Lung (tissue), 12 donors: ENCODE measurements around the gene CHST11. TPM values are rescaled to one million over a fixed set of nuclear protein-coding genes. Genes with fewer than 3 reads are reported as not detected.

ENCODE experiments used
- ATAC-seq: fragments of 200-7000 bp; cut with Tn5 transposase; one replicate; pipeline ENCODE4 v1.9.1; 2020; ENCODE audit warnings: moderate number of reproducible peaks; ENCODE audit not compliant: insufficient read depth, low FRiP score
- DNase-seq, 3 donors: peaks; one replicate each; pipeline ENCODE4 v3.0.0-alpha.2; 2013 to 2017
- H3K27ac ChIP-seq, 2 donors: one replicate each; pipeline ENCODE4 v1.5.1; 2013; ENCODE audit warnings: mild to moderate bottlenecking in 2 of 2, moderate library complexity in 2 of 2, control low read depth in 1 of 2, inconsistent platforms in 1 of 2, low read depth in 1 of 2, low read length in 1 of 2
- H3K27me3 ChIP-seq, 3 donors: one replicate each; pipeline ENCODE4 v1.5.1; 2013; ENCODE audit warnings: low read length in 2 of 3; ENCODE audit not compliant: control insufficient read depth in 3 of 3, insufficient read depth in 3 of 3
- H3K36me3 ChIP-seq, 4 donors: one replicate each; pipeline ENCODE4 v1.5.1; 2013; ENCODE audit warnings: low read length in 4 of 4, mild to moderate bottlenecking in 1 of 4, moderate library complexity in 1 of 4; ENCODE audit not compliant: control insufficient read depth in 4 of 4, insufficient read depth in 4 of 4
- H3K4me1 ChIP-seq, 5 donors: one replicate each; pipeline ENCODE4 v1.5.1; 2013; ENCODE audit warnings: low read length in 5 of 5, mild to moderate bottlenecking in 2 of 5, moderate library complexity in 1 of 5; ENCODE audit not compliant: control insufficient read depth in 5 of 5, insufficient read depth in 5 of 5
- H3K4me3 ChIP-seq: one replicate; pipeline ENCODE4 v1.5.1; 2013; ENCODE audit warnings: mild to moderate bottlenecking, control low read depth, moderate library complexity
- H3K9ac ChIP-seq, 2 donors: one replicate each; pipeline ENCODE4 v1.5.1; 2013; ENCODE audit warnings: low read length in 2 of 2, control low read depth in 1 of 2; ENCODE audit not compliant: insufficient read depth in 1 of 2
- H3K9me3 ChIP-seq, 4 donors: one replicate each; pipeline ENCODE4 v1.5.1; 2013; ENCODE audit warnings: low read length in 3 of 4, mild to moderate bottlenecking in 1 of 4, moderate library complexity in 1 of 4; ENCODE audit not compliant: control insufficient read depth in 4 of 4, insufficient read depth in 3 of 4
- WGBS, 2 donors: extraction: QIAGEN DNeasy Blood & Tissue Kit; methylation state at CpG; one replicate each; pipeline ENCODE4 v1.1.7; 2013; 5-methylcytosine and 5-hydroxymethylcytosine counted together
- polyA plus RNA-seq, 2 donors: library from polyadenylated mRNA; stranded (reverse); fragments of 200-250 nt; gene quantifications; one replicate each; pipeline ENCODE4 v1.2.1, GENCODE V29; 2013
- total RNA-seq, 2 donors: library from RNA; depleted of rRNA in 1 of 2; stranded (reverse); fragments of >200 nt in 1 of 2; gene quantifications; one replicate each; pipeline ENCODE4 v1.2.1, GENCODE V29; 2014 to 2021
- TF ChIP-seq, protein P1 (sequence below): IDR thresholded peaks from 2 replicates; pipeline ENCODE4 v1.5.1; 2012; ENCODE audit warnings: mild to moderate bottlenecking; ENCODE audit errors: control extremely low read depth, extremely low read depth
- donor health status: control.
- donor health status: control.
- donor health status: Bipolar disorder and iron deficiency.
- donor health status: healthy.
- donor health status: DM: yes; HTN: yes; CAD: no.

CHST11 gene
- total and polyA plus RNA-seq, 4 donors: 9.0 to 63.2 (median 27.7) TPM

DNA sequence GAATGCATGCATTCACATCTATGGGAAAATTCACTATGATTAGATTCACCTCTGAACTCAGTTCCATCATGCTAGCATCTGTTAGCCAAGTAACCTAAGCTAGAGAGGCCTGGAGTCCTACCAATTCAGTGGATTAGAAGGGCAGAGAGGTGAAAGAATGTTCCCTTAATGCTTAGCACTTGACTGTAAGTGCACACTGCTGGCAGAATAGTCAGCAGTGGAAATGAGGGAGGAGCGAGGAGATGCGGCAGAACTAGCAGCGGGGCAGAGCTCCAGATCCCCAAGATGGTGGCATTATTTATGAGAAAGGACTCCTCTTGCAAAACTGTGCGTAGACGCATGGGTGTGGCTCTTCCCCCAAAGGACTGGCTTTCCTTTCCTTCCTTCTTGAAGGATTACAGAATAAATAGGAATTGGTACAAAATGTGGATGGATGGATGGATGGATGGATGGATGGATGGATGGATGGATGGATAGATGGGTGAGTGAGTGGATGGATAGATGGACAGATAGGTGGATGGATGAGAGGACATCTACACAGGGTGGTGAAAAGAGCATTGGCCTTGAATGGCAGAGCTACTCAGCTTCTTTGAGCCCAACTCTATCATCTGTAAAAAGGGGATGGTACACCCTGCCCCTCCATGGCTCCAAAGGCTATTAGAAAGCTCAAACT, 227.2 kb downstream of the CHST11 start:
- 65 to 68% methylated on average over 5 of the region's 5 CpGs for WGBS, 2 donors
- no peaks in the 10 kb centered on the region for H3K36me3 ChIP-seq
- no peak overlapping the region for H3K27ac ChIP-seq
- H3K27me3 ChIP-seq: no peaks in the 10 kb centered on the region
- DNase-seq (no peak), ATAC-seq (no peak)
- H3K4me1 ChIP-seq: peaks cover 0 to 11% (median 3%) of the 10 kb centered on the region in 5 donors
- H3K9me3 ChIP-seq: no peaks in the 10 kb centered on the region
- no peak overlapping the region for H3K9ac ChIP-seq
- TF ChIP-seq, protein P1, sequence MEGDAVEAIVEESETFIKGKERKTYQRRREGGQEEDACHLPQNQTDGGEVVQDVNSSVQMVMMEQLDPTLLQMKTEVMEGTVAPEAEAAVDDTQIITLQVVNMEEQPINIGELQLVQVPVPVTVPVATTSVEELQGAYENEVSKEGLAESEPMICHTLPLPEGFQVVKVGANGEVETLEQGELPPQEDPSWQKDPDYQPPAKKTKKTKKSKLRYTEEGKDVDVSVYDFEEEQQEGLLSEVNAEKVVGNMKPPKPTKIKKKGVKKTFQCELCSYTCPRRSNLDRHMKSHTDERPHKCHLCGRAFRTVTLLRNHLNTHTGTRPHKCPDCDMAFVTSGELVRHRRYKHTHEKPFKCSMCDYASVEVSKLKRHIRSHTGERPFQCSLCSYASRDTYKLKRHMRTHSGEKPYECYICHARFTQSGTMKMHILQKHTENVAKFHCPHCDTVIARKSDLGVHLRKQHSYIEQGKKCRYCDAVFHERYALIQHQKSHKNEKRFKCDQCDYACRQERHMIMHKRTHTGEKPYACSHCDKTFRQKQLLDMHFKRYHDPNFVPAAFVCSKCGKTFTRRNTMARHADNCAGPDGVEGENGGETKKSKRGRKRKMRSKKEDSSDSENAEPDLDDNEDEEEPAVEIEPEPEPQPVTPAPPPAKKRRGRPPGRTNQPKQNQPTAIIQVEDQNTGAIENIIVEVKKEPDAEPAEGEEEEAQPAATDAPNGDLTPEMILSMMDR: no peak
- H3K4me3 ChIP-seq: no peak overlapping the region

DNA sequence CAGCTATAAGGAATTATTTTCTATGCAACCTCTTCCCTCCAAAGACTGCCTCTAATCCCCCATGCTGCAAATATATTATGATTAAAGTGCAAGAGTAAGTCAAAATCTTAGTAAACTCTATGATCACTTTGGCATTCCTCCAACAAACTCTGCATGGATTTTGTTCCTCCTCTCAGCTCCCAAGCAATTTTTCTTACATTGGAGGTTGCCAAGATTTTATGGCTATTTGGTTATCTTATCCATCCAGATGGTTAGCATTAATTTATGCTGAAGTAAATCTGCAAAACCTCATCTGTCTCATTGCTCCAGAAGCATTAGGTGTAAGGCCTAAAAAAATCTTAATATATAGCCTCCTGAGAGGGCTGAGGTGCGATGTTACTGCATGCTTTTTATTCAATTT, 228.1 kb downstream of the CHST11 start:
- TF ChIP-seq, protein P1: no peak
- peaks cover 0 to 11% (median 3%) of the 10 kb centered on the region in 5 donors for H3K4me1 ChIP-seq
- 94 to 100% methylated on average over 1 of the region's 1 CpG for WGBS, 2 donors
- H3K27ac ChIP-seq: no peak overlapping the region
- H3K36me3 ChIP-seq: no peaks in the 10 kb centered on the region
- no peak overlapping the region for H3K4me3 ChIP-seq
- no peak overlapping the region for H3K9ac ChIP-seq
- no peak for ATAC-seq
- DNase-seq: peak in 2 of 3 donors; percentile 86 to 92
- no peaks in the 10 kb centered on the region for H3K9me3 ChIP-seq
- no peaks in the 10 kb centered on the region for H3K27me3 ChIP-seq

DNA sequence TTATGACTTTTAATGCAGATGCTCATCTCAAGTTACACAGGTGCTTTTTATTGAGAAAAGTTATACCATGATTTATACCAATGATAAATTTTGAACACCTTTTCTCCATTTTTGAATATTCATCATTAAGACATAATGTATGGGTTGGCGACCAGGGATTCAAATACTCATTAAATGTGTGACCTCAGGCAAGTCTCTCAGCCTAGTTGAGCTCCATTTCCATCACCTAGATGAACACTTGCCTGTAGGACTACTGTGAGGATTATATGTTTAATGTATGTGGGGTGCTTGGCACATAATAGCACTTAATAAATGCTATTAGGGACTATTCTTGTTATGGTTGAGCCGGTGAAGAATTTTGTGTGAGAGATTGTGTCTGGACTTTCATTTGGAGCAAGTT, 228.6 kb downstream of the CHST11 start:
- Histone ChIP-seq H3K27me3 (no peaks in the 10 kb centered on the region), H3K4me3 (no peak overlapping the region), H3K9me3 (no peaks in the 10 kb centered on the region), H3K4me1 (peaks cover 0 to 11% (median 3%) of the 10 kb centered on the region in 5 donors), H3K36me3 (no peaks in the 10 kb centered on the region), H3K27ac (no peak overlapping the region), H3K9ac (no peak overlapping the region)
- no peak for ATAC-seq
- no peak for DNase-seq
- TF ChIP-seq, protein P1: no peak
- WGBS, 2 donors: 91 to 93% methylated on average over 2 of the region's 2 CpGs

GRCh38 chr12:104686196-104686595, 229.4 kb downstream of the CHST11 start:
- Histone ChIP-seq H3K9me3 (no peaks in the 10 kb centered on the region), H3K36me3 (no peaks in the 10 kb centered on the region), H3K4me1 (peaks cover 0 to 11% (median 3%) of the 10 kb centered on the region in 5 donors), H3K9ac (no peak overlapping the region), H3K27me3 (no peaks in the 10 kb centered on the region), H3K27ac (no peak overlapping the region), H3K4me3 (no peak overlapping the region)
- TF ChIP-seq, protein P1: no peak
- DNase-seq: no peak
- 73 to 88% methylated on average over 3 of the region's 3 CpGs for WGBS, 2 donors
- no peak for ATAC-seq
